Adrenal gland (tissue), 12 donors: Measurements from ENCODE around the gene DOCK1. TPM values are rescaled to one million over a fixed set of nuclear protein-coding genes. Genes with fewer than 3 reads are reported as not detected.

ENCODE experiments used
- DNase-seq, 7 donors: peaks; one replicate each; pipeline ENCODE4 v3.0.0-alpha.2; 2019 to 2020
- H3K27ac ChIP-seq, 5 donors: fragments of 200-600 bp; sonication (generic) in 4 of 5; 1 replicate in 3 of 5; 2 replicates in 2 of 5; pipeline versions ENCODE4 v1.5.1 to v1.8.0; 2016 to 2020; ENCODE audit warnings: mild to moderate bottlenecking in 1 of 5
- H3K27me3 ChIP-seq: fragments of 200-600 bp; 2 replicates; pipeline ENCODE4 v1.8.0; 2021
- H3K36me3 ChIP-seq, 2 donors: fragments of 200-600 bp; replicated peaks in 1 of 2; 1 replicate in 1 of 2; 2 replicates in 1 of 2; pipeline versions ENCODE4 v1.5.1 to v1.8.0; 2018 to 2022
- H3K4me1 ChIP-seq, 2 donors: fragments of 200-600 bp; replicated peaks in 1 of 2; 1 replicate in 1 of 2; 2 replicates in 1 of 2; pipeline versions ENCODE4 v1.5.1 to v1.8.0; 2018 to 2021
- H3K4me3 ChIP-seq, 4 donors: fragments of 200-600 bp; sonication (generic) in 3 of 4; one replicate each; pipeline ENCODE4 v1.5.1; 2016 to 2018
- H3K9me3 ChIP-seq, 3 donors: fragments of 200-600 bp; sonication (generic) in 1 of 3; replicated peaks in 1 of 3; 1 replicate in 2 of 3; 2 replicates in 1 of 3; pipeline versions ENCODE4 v1.5.1 to v1.8.0; 2016 to 2021
- POLR2A ChIP-seq, 2 donors: fragments of 450-650 bp; IDR thresholded peaks; one replicate each; pipeline ENCODE4 v1.6.1; 2017; ENCODE audit warnings: antibody characterized with exemption in 2 of 2, mild to moderate bottlenecking in 2 of 2, moderate library complexity in 1 of 2
- WGBS, 4 donors: extraction: QIAGEN DNeasy Blood & Tissue Kit in 2 of 4; methylation state at CpG; one replicate each; pipeline versions ENCODE4 v1.1.5 to v1.1.7; 2013 to 2017; 5-methylcytosine and 5-hydroxymethylcytosine counted together
- intact Hi-C, 2 donors: fragments of 100-400 bp; cut with DNase I; formaldehyde crosslinking; loops; one replicate each; pipeline versions ENCODE4 v1.14.1 to v1.15.0; 2022 to 2023
- polyA plus RNA-seq, 3 donors: library from polyadenylated mRNA; stranded (reverse); fragments of 200-250 nt in 2 of 3; fragments of 350-450 nt in 1 of 3; fragmentation: Illumina TruSeq in 1 of 3; extraction: RNeasy Lipid Tissue Mini Kit (QIAGEN cat#74804) in 1 of 3; gene quantifications; one replicate each; pipeline ENCODE4 v1.2.3, GENCODE V29; 2013 to 2014
- total RNA-seq, 9 donors: library from RNA; depleted of rRNA in 4 of 9; stranded (reverse); fragments of >200 nt in 4 of 9; fragments of 120-200 nt in 1 of 9; fragmentation: NEBNext Ultra II Directional in 1 of 9; extraction: Animal tissue kit (Norgen Biotek cat#: 25700) in 1 of 9; gene quantifications; one replicate each; pipeline versions ENCODE4 v1.1.0 to v1.2.4, GENCODE V29; 2013 to 2023
- TF ChIP-seq, protein P1 (sequence below), 6 experiments: fragments of 450-650 bp in 4 of 6; fragments of 200-600 bp in 2 of 6; sonication (generic) in 1 of 6; IDR thresholded peaks; 1 replicate in 5 of 6; 2 replicates in 1 of 6; pipeline versions ENCODE4 v1.5.1 to v1.8.0; 2016 to 2021; ENCODE audit warnings: antibody characterized with exemption in 6 of 6, mild to moderate bottlenecking in 2 of 6, moderate library complexity in 1 of 6
- donor health status: healthy with polysubstance abuse.
- donor health status: Bipolar disorder and iron deficiency.
- donor health status: DM: yes; HTN: yes; CAD: no.
- donor health status: DM: no; HTN: no; CAD: no.
- donor health status: DM: no; HTN: no; CAD: no.
- donor health status: DM: yes; HTN: yes; CAD: no.

The DOCK1 gene
- total and polyA plus RNA-seq, 12 donors, result 8.1 to 30.4 (median 21.6) TPM

DNA sequence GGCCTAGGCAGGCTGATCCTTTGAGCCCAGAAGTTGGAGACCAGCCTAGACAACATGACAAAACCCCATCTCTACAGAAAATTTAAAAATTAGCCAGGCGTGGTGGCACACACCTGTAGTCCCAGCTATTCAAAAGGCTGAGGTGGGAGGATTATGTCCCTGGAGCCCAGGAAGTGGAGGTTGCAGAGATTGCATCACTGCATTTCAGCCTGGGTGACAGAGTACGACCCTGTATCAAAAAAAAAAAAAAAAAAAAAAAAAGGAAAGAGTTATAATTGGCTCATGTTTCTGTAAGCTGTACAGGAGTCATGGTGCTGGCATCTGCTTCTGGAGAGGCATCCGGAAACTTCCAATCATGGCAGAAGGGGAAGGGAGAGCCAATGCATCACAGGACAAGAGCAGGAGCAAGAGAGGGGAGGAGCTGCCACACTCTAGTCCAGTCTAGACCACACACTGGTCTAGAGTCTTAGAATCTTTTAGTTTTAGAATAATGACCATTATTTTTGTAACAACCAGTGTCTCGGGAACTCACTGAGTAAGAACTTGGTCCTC lies 16.8 kb downstream of the DOCK1 start:
- Histone ChIP-seq H3K4me3 (no peak overlapping the region), H3K27ac (no peak overlapping the region), H3K4me1 (no peaks in the 10 kb centered on the region), H3K36me3 (no peaks in the 10 kb centered on the region), H3K27me3 (no peaks in the 10 kb centered on the region), H3K9me3 (no peaks in the 10 kb centered on the region)
- TF ChIP-seq, protein P1, sequence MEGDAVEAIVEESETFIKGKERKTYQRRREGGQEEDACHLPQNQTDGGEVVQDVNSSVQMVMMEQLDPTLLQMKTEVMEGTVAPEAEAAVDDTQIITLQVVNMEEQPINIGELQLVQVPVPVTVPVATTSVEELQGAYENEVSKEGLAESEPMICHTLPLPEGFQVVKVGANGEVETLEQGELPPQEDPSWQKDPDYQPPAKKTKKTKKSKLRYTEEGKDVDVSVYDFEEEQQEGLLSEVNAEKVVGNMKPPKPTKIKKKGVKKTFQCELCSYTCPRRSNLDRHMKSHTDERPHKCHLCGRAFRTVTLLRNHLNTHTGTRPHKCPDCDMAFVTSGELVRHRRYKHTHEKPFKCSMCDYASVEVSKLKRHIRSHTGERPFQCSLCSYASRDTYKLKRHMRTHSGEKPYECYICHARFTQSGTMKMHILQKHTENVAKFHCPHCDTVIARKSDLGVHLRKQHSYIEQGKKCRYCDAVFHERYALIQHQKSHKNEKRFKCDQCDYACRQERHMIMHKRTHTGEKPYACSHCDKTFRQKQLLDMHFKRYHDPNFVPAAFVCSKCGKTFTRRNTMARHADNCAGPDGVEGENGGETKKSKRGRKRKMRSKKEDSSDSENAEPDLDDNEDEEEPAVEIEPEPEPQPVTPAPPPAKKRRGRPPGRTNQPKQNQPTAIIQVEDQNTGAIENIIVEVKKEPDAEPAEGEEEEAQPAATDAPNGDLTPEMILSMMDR (IDR thresholded peaks at IDR 0.05), result no peak
- TF ChIP-seq POLR2A (IDR thresholded peaks at IDR 0.05), result no peak
- intact Hi-C loops, result no loop called here
- DNase-seq, result no peak
- 84 to 88% (median 85%) methylated on average over 4 of the region's 4 CpGs for WGBS, 4 donors

DNA sequence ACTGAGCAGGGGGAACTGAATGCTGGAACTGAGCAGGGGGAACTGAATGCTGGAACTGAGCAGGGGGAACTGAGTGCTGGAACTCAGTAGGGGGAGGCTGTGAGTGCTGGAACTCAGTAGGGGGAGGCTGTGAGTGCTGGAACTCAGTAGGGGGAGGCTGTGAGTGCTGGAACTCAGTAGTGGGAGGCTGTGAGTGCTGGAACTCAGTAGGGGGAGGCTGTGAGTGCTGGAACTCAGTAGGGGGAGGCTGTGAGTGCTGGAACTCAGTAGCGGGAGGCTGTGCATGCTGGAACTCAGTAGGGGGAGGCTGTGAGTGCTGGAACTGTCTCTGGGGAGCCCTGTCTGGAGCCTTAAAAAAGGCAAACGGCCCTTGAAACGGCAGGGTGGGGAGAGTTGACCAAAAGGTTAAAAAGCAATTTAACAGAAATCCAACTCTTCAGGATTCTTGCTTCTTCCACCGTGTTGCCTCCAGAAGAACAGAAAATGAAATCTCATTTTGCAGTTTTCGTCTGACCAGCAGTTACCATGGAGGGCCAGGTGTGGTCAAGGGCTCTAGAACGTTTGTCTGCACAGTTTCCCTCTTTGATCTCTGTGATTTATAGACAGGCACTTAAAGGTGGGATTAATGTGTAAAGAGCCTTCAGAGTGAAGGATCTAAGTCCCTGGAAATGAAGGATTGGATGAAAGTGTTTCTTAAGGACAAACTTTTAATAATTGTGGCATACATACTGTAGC lies 19.1 kb downstream of the DOCK1 start:
- Histone ChIP-seq H3K4me1 (no peaks in the 10 kb centered on the region), H3K27ac (no peak overlapping the region), H3K36me3 (no peaks in the 10 kb centered on the region), H3K27me3 (no peaks in the 10 kb centered on the region), H3K4me3 (no peak overlapping the region), H3K9me3 (no peaks in the 10 kb centered on the region)
- 58 to 67% (median 61%) methylated on average over 6 of the region's 6 CpGs for WGBS, 4 donors
- no peak for DNase-seq
- TF ChIP-seq, protein P1 (IDR thresholded peaks at IDR 0.05), result no peak
- TF ChIP-seq POLR2A (IDR thresholded peaks at IDR 0.05), result no peak
- intact Hi-C loops, result no loop called here

DNA sequence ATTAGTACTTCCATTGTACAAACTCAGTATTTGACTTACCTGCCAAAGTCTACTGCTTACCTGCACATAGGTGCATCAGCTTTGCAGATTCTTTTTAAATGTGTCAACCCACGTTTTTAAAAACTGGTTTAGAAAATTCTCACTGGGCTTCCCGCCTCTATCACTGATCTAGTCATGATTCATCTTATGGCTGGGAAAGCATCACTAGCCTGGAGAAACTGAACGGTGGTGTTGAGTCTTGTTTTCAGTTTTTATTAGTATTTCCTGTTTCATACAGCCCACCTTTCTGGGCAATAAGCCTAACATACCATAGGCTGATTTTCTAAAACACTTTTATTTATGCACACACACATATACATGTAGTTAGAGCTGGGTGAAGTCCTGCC lies 19.7 kb downstream of the DOCK1 start:
- DNase-seq, result no peak
- intact Hi-C loops, result no loop called here
- no peaks in the 10 kb centered on the region for H3K36me3 ChIP-seq
- H3K27me3 ChIP-seq, result no peaks in the 10 kb centered on the region
- TF ChIP-seq POLR2A (IDR thresholded peaks at IDR 0.05), result no peak
- TF ChIP-seq, protein P1 (IDR thresholded peaks at IDR 0.05), result no peak
- no peak overlapping the region for H3K27ac ChIP-seq
- H3K4me3 ChIP-seq, result no peak overlapping the region
- no peaks in the 10 kb centered on the region for H3K9me3 ChIP-seq
- 56 to 60% (median 58%) methylated on average over 3 of the region's 3 CpGs for WGBS, 4 donors
- no peaks in the 10 kb centered on the region for H3K4me1 ChIP-seq

DNA sequence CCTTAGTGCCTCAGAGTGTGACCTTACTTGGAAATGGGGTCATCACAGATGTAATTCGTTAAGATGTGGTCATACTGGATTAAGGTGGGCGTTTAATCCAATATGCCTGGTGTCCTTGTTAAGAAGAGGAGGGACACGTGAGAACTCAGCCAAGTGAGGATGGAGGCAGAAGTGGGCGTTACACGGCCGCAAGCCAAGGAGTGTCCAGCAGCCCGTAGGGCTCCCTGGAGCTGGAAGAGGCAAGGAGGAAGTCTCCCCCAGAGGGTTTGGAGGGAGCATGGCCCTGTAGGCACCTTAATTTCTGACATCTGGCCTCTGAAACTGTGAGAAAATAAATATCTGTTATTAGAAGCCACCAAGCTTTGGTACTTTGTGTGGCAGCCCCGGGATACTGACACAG lies 21.3 kb downstream of the DOCK1 start:
- TF ChIP-seq, protein P1 (IDR thresholded peaks at IDR 0.05), result no peak
- TF ChIP-seq POLR2A (IDR thresholded peaks at IDR 0.05), result no peak
- Histone ChIP-seq H3K27ac (no peak overlapping the region), H3K4me1 (peaks cover 0 to 8% of the 10 kb centered on the region in 2 donors), H3K9me3 (no peaks in the 10 kb centered on the region), H3K4me3 (no peak overlapping the region), H3K27me3 (no peaks in the 10 kb centered on the region), H3K36me3 (no peaks in the 10 kb centered on the region)
- no peak for DNase-seq
- intact Hi-C loops, result no loop called here
- 86 to 93% (median 89%) methylated on average over 8 of the region's 8 CpGs for WGBS, 4 donors
